Measurements from ENCODE around the gene FHIP1A. TPM values are rescaled to one million over a fixed set of nuclear protein-coding genes. Genes with fewer than 3 reads are reported as not detected.

Gene FHIP1A
- total and polyA plus RNA-seq, 9 of the 15 experiments (the other 6 are each of a cell fraction or from before 2014, with no cell fraction given): 0.01 to 0.95 (median 0.04) TPM; not detected in 4

DNA sequence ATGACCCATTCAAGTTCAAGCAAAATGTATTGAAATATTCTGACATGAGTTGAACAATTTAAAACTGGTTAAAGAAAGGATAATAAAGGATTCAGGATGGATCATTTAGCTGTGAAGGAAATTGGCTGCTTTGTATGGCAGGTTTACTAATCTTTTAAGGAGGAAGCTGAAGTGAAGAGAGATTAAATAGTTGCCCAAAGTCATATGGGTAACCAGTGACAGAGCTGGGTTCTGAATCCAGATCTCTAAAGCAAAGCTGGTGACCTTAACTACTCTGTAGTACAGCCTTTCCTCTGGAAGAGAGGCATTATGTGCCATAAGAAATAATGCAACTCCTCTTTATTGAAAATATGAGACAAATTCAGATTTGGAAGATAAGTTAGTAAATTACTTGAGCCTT lies 22.8 kb downstream of the FHIP1A start:
- Histone ChIP-seq H3K9me1 (ENCODE audit: control insufficient read depth, insufficient read depth, low read length) (no peaks in the 10 kb centered on the region), H3K4me2 (ENCODE audit: insufficient read depth, low read length) (no peak overlapping the region), H3K4me1 (replicated peaks in 1 of 2; ENCODE audit: control insufficient read depth in 2 of 2, insufficient read depth in 2 of 2, low read length in 2 of 2) (no peaks in the 10 kb centered on the region), H3K79me2 (ENCODE audit: control insufficient read depth, insufficient read depth, low read length) (no peaks in the 10 kb centered on the region), H3K9me3 (replicated peaks; ENCODE audit: control insufficient read depth, insufficient read depth, low read depth, low read length) (no peaks in the 10 kb centered on the region), H3K9ac (ENCODE audit: insufficient read depth in 1 of 2, low read depth in 2 of 2, low read length in 2 of 2) (no peak overlapping the region), H2AFZ (ENCODE audit: low read depth, low read length) (no peak overlapping the region), H3K27me3 (ENCODE audit: control insufficient read depth in 2 of 2, insufficient read depth in 2 of 2, low read length in 2 of 2) (no peaks in the 10 kb centered on the region), H3K4me3 (no peak overlapping the region), H4K20me1 (replicated peaks; ENCODE audit: control insufficient read depth, insufficient read depth, low read length) (no peaks in the 10 kb centered on the region), H3K36me3 (ENCODE audit: control insufficient read depth, insufficient read depth, low read length) (no peaks in the 10 kb centered on the region), H3K27ac (ENCODE audit: extremely low read depth, low read depth, low read length) (no peak overlapping the region)
- POLR2A ChIA-PET: no interaction called here
- BruUV-seq (replicated peaks): no TSS peak
- DNase-seq (ENCODE audit: extremely low read depth in 1 of 4, low spot score in 3 of 4) (no peak), ATAC-seq (no peak), FAIRE-seq (no peak)
- CTCF ChIA-PET (ENCODE audit: low intra/inter-chr PET ratio): no interaction called here
- intact Hi-C loops (cut with micrococcal nuclease): no loop called here
- in situ Hi-C loops (cut with MboI): no loop called here
- TF ChIP-seq FOXJ3 (CRISPR knock-in tag; IDR thresholded peaks at IDR 0.05) (no peak), RBM15 (IDR thresholded peaks at IDR 0.05; ENCODE audit: insufficient read depth, low read length) (no peak), ZNF232 (CRISPR knock-in tag; IDR thresholded peaks at IDR 0.05) (no peak), CBX3 (IDR thresholded peaks at IDR 0.05; ENCODE audit: borderline replicate concordance in 1 of 2, low read length in 2 of 2) (no peak), POLR2B (IDR thresholded peaks at IDR 0.05; ENCODE audit: low read depth, partially characterized antibody) (no peak), DACH1 (IDR thresholded peaks at IDR 0.05; ENCODE audit: partially characterized antibody) (no peak), MXI1 (IDR thresholded peaks at IDR 0.05; ENCODE audit: low read depth, low read length) (no peak), ZNF76 (CRISPR knock-in tag; IDR thresholded peaks at IDR 0.05; ENCODE audit: borderline replicate concordance) (no peak), L3MBTL2 (IDR thresholded peaks at IDR 0.05) (no peak)
- TF ChIP-seq, protein P1, sequence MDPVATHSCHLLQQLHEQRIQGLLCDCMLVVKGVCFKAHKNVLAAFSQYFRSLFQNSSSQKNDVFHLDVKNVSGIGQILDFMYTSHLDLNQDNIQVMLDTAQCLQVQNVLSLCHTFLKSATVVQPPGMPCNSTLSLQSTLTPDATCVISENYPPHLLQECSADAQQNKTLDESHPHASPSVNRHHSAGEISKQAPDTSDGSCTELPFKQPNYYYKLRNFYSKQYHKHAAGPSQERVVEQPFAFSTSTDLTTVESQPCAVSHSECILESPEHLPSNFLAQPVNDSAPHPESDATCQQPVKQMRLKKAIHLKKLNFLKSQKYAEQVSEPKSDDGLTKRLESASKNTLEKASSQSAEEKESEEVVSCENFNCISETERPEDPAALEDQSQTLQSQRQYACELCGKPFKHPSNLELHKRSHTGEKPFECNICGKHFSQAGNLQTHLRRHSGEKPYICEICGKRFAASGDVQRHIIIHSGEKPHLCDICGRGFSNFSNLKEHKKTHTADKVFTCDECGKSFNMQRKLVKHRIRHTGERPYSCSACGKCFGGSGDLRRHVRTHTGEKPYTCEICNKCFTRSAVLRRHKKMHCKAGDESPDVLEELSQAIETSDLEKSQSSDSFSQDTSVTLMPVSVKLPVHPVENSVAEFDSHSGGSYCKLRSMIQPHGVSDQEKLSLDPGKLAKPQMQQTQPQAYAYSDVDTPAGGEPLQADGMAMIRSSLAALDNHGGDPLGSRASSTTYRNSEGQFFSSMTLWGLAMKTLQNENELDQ (CRISPR knock-in tag; IDR thresholded peaks at IDR 0.05; ENCODE audit: borderline replicate concordance): no peak
- TF ChIP-seq, protein P2, sequence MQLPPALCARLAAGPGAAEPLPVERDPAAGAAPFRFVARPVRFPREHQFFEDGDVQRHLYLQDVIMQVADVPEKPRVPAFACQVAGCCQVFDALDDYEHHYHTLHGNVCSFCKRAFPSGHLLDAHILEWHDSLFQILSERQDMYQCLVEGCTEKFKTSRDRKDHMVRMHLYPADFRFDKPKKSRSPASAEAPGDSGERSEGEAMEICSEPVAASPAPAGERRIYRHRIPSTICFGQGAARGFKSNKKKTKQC (CRISPR knock-in tag; IDR thresholded peaks at IDR 0.05): no peak
- TF ChIP-seq, protein P3, sequence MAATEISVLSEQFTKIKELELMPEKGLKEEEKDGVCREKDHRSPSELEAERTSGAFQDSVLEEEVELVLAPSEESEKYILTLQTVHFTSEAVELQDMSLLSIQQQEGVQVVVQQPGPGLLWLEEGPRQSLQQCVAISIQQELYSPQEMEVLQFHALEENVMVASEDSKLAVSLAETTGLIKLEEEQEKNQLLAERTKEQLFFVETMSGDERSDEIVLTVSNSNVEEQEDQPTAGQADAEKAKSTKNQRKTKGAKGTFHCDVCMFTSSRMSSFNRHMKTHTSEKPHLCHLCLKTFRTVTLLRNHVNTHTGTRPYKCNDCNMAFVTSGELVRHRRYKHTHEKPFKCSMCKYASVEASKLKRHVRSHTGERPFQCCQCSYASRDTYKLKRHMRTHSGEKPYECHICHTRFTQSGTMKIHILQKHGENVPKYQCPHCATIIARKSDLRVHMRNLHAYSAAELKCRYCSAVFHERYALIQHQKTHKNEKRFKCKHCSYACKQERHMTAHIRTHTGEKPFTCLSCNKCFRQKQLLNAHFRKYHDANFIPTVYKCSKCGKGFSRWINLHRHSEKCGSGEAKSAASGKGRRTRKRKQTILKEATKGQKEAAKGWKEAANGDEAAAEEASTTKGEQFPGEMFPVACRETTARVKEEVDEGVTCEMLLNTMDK (IDR thresholded peaks at IDR 0.05; ENCODE audit: borderline replicate concordance, insufficient read depth, low read depth, low read length, poor library complexity, severe bottlenecking): no peak
- TF ChIP-seq, protein P4, sequence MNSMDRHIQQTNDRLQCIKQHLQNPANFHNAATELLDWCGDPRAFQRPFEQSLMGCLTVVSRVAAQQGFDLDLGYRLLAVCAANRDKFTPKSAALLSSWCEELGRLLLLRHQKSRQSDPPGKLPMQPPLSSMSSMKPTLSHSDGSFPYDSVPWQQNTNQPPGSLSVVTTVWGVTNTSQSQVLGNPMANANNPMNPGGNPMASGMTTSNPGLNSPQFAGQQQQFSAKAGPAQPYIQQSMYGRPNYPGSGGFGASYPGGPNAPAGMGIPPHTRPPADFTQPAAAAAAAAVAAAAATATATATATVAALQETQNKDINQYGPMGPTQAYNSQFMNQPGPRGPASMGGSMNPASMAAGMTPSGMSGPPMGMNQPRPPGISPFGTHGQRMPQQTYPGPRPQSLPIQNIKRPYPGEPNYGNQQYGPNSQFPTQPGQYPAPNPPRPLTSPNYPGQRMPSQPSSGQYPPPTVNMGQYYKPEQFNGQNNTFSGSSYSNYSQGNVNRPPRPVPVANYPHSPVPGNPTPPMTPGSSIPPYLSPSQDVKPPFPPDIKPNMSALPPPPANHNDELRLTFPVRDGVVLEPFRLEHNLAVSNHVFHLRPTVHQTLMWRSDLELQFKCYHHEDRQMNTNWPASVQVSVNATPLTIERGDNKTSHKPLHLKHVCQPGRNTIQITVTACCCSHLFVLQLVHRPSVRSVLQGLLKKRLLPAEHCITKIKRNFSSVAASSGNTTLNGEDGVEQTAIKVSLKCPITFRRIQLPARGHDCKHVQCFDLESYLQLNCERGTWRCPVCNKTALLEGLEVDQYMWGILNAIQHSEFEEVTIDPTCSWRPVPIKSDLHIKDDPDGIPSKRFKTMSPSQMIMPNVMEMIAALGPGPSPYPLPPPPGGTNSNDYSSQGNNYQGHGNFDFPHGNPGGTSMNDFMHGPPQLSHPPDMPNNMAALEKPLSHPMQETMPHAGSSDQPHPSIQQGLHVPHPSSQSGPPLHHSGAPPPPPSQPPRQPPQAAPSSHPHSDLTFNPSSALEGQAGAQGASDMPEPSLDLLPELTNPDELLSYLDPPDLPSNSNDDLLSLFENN (IDR thresholded peaks at IDR 0.05; ENCODE audit: low read depth in 2 of 2, low read length in 2 of 2): no peak
